ENCODE measurements around the gene GPANK1. TPM values are rescaled to one million over a fixed set of nuclear protein-coding genes. Genes with fewer than 3 reads are reported as not detected.

The GPANK1 gene
- total and polyA plus RNA-seq, 2 of the 13 experiments (the other 11 are each of a cell fraction or from before 2014, with no cell fraction given), result 15.4 to 22.8 TPM

DNA sequence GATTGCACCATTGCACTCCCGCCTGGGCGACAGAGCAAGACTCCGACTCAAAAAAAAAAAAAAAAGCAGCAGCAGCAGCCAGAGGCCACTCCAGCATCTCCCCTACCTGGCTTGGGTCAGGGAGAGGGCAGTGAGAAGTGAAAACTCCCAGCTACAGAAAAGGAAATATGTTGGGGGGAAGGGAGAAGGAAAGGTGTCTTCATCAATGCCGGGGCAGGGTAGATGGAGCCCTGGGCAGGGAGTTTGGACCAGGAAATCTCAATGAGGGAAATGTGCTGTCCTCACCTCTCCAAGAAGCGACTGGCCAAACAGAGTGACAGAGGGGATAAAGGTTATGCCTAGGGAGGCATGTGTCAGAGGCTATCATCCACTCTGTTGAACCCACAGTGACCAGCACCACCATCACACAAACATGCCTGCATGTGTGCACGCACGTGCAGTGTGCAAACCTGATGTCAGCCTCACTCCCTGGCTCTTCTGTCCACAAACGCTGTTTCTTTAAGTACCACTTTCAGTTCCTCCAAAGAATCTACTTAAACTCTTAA is 50.6 kb downstream of the GPANK1 start (continued):
- TF ChIP-seq, protein P1, sequence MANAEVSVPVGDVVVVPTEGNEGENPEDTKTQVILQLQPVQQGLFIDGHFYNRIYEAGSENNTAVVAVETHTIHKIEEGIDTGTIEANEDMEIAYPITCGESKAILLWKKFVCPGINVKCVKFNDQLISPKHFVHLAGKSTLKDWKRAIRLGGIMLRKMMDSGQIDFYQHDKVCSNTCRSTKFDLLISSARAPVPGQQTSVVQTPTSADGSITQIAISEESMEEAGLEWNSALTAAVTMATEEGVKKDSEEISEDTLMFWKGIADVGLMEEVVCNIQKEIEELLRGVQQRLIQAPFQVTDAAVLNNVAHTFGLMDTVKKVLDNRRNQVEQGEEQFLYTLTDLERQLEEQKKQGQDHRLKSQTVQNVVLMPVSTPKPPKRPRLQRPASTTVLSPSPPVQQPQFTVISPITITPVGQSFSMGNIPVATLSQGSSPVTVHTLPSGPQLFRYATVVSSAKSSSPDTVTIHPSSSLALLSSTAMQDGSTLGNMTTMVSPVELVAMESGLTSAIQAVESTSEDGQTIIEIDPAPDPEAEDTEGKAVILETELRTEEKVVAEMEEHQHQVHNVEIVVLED (CRISPR knock-in tag; IDR thresholded peaks at IDR 0.05; ENCODE audit: borderline replicate concordance), result 0 out of 2 replicates have a peak, but pooled peaks have one; percentile 20
- TF ChIP-seq RCOR2 (CRISPR knock-in tag; IDR thresholded peaks at IDR 0.05) (no peak), SP2 (CRISPR knock-in tag; IDR thresholded peaks at IDR 0.05) (no peak), ZNF460 (CRISPR knock-in tag; IDR thresholded peaks at IDR 0.05; ENCODE audit: borderline replicate concordance) (no peak), ARNT2 (CRISPR knock-in tag; IDR thresholded peaks at IDR 0.05; ENCODE audit: low read depth) (no peak), MED8 (CRISPR knock-in tag; IDR thresholded peaks at IDR 0.05; ENCODE audit: insufficient replicate concordance) (no peak), GPN1 (CRISPR knock-in tag; IDR thresholded peaks at IDR 0.05; ENCODE audit: borderline replicate concordance) (no peak), HMG20A (CRISPR knock-in tag; IDR thresholded peaks at IDR 0.05; ENCODE audit: borderline replicate concordance) (0 out of 2 replicates have a peak, but pooled peaks have one; percentile 0), ERF (CRISPR knock-in tag; IDR thresholded peaks at IDR 0.05) (peak; percentile 30; the same call in 1 of the 2 replicates), ZNF678 (CRISPR knock-in tag; IDR thresholded peaks at IDR 0.05) (no peak), ZSCAN29 (CRISPR knock-in tag; conservative IDR thresholded peaks at IDR 0.05) (no peak), NPAS2 (CRISPR knock-in tag; IDR thresholded peaks at IDR 0.05; ENCODE audit: borderline replicate concordance) (no peak), ZMYM3 (CRISPR knock-in tag; IDR thresholded peaks at IDR 0.05) (peak; percentile 32; the same call in 1 of the 2 replicates)
- TF ChIP-seq, protein P2, sequence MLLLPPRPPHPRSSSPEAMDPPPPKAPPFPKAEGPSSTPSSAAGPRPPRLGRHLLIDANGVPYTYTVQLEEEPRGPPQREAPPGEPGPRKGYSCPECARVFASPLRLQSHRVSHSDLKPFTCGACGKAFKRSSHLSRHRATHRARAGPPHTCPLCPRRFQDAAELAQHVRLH (CRISPR knock-in tag; IDR thresholded peaks at IDR 0.05; ENCODE audit: borderline replicate concordance, low read depth), result 0 out of 2 replicates have a peak, but pooled peaks have one; percentile 34
- TF ChIP-seq, protein P3, sequence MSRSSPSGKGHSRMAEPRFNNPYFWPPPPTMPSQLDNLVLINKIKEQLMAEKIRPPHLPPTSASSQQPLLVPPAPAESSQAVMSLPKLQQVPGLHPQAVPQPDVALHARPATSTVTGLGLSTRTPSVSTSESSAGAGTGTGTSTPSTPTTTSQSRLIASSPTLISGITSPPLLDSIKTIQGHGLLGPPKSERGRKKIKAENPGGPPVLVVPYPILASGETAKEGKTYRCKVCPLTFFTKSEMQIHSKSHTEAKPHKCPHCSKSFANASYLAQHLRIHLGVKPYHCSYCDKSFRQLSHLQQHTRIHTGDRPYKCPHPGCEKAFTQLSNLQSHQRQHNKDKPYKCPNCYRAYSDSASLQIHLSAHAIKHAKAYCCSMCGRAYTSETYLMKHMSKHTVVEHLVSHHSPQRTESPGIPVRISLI (CRISPR knock-in tag; IDR thresholded peaks at IDR 0.05; ENCODE audit: borderline replicate concordance), result peak; percentile 75; the same call in 1 of the 2 replicates
- TF ChIP-seq, protein P4, sequence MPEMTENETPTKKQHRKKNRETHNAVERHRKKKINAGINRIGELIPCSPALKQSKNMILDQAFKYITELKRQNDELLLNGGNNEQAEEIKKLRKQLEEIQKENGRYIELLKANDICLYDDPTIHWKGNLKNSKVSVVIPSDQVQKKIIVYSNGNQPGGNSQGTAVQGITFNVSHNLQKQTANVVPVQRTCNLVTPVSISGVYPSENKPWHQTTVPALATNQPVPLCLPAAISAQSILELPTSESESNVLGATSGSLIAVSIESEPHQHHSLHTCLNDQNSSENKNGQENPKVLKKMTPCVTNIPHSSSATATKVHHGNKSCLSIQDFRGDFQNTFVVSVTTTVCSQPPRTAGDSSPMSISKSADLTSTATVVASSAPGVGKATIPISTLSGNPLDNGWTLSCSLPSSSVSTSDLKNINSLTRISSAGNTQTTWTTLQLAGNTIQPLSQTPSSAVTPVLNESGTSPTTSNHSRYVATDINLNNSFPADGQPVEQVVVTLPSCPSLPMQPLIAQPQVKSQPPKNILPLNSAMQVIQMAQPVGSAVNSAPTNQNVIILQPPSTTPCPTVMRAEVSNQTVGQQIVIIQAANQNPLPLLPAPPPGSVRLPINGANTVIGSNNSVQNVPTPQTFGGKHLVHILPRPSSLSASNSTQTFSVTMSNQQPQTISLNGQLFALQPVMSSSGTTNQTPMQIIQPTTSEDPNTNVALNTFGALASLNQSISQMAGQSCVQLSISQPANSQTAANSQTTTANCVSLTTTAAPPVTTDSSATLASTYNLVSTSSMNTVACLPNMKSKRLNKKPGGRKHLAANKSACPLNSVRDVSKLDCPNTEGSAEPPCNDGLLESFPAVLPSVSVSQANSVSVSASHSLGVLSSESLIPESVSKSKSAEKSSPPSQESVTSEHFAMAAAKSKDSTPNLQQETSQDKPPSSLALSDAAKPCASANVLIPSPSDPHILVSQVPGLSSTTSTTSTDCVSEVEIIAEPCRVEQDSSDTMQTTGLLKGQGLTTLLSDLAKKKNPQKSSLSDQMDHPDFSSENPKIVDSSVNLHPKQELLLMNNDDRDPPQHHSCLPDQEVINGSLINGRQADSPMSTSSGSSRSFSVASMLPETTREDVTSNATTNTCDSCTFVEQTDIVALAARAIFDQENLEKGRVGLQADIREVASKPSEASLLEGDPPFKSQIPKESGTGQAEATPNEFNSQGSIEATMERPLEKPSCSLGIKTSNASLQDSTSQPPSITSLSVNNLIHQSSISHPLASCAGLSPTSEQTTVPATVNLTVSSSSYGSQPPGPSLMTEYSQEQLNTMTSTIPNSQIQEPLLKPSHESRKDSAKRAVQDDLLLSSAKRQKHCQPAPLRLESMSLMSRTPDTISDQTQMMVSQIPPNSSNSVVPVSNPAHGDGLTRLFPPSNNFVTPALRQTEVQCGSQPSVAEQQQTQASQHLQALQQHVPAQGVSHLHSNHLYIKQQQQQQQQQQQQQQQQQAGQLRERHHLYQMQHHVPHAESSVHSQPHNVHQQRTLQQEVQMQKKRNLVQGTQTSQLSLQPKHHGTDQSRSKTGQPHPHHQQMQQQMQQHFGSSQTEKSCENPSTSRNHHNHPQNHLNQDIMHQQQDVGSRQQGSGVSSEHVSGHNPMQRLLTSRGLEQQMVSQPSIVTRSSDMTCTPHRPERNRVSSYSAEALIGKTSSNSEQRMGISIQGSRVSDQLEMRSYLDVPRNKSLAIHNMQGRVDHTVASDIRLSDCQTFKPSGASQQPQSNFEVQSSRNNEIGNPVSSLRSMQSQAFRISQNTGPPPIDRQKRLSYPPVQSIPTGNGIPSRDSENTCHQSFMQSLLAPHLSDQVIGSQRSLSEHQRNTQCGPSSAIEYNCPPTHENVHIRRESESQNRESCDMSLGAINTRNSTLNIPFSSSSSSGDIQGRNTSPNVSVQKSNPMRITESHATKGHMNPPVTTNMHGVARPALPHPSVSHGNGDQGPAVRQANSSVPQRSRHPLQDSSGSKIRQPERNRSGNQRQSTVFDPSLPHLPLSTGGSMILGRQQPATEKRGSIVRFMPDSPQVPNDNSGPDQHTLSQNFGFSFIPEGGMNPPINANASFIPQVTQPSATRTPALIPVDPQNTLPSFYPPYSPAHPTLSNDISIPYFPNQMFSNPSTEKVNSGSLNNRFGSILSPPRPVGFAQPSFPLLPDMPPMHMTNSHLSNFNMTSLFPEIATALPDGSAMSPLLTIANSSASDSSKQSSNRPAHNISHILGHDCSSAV (CRISPR knock-in tag; IDR thresholded peaks at IDR 0.05; ENCODE audit: borderline replicate concordance), result no peak
- TF ChIP-seq, protein P5, sequence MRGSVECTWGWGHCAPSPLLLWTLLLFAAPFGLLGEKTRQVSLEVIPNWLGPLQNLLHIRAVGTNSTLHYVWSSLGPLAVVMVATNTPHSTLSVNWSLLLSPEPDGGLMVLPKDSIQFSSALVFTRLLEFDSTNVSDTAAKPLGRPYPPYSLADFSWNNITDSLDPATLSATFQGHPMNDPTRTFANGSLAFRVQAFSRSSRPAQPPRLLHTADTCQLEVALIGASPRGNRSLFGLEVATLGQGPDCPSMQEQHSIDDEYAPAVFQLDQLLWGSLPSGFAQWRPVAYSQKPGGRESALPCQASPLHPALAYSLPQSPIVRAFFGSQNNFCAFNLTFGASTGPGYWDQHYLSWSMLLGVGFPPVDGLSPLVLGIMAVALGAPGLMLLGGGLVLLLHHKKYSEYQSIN (CRISPR knock-in tag; IDR thresholded peaks at IDR 0.05; ENCODE audit: borderline replicate concordance), result no peak

All from HepG2 (cell line).